Measurements from ENCODE around the gene COQ8A. TPM values are rescaled to one million over a fixed set of nuclear protein-coding genes. Genes with fewer than 3 reads are reported as not detected.

The COQ8A gene
- total RNA-seq, 2 donors from 2014 or later, result 116 to 134 TPM

- TF ChIP-seq CTCF (IDR thresholded peaks at IDR 0.05) (no peak), POLR2A (IDR thresholded peaks at IDR 0.05) (no peak)
- Histone ChIP-seq H3K27ac (peak overlapping the region in 3 of 4 donors; percentile 9 to 66 (median 48)), H3K4me3 (no peak overlapping the region), H3K36me3 (replicated peaks in 1 of 2; ENCODE audit: insufficient read depth in 1 of 2, low read depth in 2 of 2) (peaks cover 15 to 23% of the 10 kb centered on the region in 2 donors), H3K4me1 (peaks cover 44% of the 10 kb centered on the region), H3K27me3 (no peaks in the 10 kb centered on the region), H3K9me3 (no peaks in the 10 kb centered on the region)
- intact Hi-C loops (cut with DNase I), result no loop called here
- ATAC-seq (no peak), DNase-seq (peak in 1 of 4 donors; percentile 15)
- 84 to 89% methylated on average over 8 to 12 of the region's 12 CpGs for WGBS, 2 donors
Measured at GRCh38 chr1:226979517-226980121, 39.5 kb downstream of the COQ8A start.

DNA sequence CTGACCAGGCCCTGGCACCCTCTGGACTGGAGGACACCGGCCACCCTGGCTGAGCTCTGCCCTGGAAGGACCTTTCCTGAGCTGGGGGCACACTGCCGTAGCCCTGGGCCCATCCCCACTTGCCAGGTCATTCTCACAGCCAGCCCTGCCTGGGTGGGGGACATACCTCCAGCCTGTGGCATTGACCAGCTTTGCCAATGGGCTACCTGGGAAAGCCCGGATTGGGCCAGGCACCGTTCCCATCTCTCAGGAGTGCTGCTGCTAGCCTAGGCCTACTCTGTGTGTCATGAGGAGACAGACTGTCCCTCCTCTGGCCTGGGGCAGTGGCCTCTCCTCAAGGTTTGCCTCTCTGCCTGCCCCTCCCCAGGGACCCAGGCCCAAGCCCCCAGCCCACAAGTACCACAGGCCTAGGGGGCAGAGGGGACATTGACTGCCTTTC is 40.0 kb downstream of the COQ8A start:
- peak in 1 of 4 donors; percentile 17 for DNase-seq
- H3K36me3 ChIP-seq (replicated peaks in 1 of 2; ENCODE audit: insufficient read depth in 1 of 2, low read depth in 2 of 2), result peaks cover 17 to 26% of the 10 kb centered on the region in 2 donors
- H3K4me3 ChIP-seq, result no peak overlapping the region
- no peaks in the 10 kb centered on the region for H3K9me3 ChIP-seq
- H3K4me1 ChIP-seq, result peaks cover 39% of the 10 kb centered on the region
- no peaks in the 10 kb centered on the region for H3K27me3 ChIP-seq
- WGBS, 2 donors, result 84% methylated on average over 4 of the region's 4 CpGs; no CpG with 5 or more reads in 1 of the 2 donors
- no peak for TF ChIP-seq POLR2A (IDR thresholded peaks at IDR 0.05)
- no peak for TF ChIP-seq CTCF (IDR thresholded peaks at IDR 0.05)
- intact Hi-C loops (cut with DNase I), result no loop called here
- peak overlapping the region; percentile 9 to 66 (median 32) for H3K27ac ChIP-seq
- ATAC-seq, result no peak

GRCh38 chr1:226980565-226981385 is 40.7 kb downstream of the COQ8A start:
- Histone ChIP-seq H3K36me3 (replicated peaks in 1 of 2; ENCODE audit: insufficient read depth in 1 of 2, low read depth in 2 of 2) (peaks cover 22 to 27% of the 10 kb centered on the region in 2 donors), H3K27ac (peak overlapping the region; percentile 9 to 66 (median 32)), H3K27me3 (no peaks in the 10 kb centered on the region), H3K4me3 (no peak overlapping the region), H3K4me1 (peaks cover 33% of the 10 kb centered on the region), H3K9me3 (no peaks in the 10 kb centered on the region)
- TF ChIP-seq POLR2A (IDR thresholded peaks at IDR 0.05) (no peak), CTCF (IDR thresholded peaks at IDR 0.05) (no peak)
- 42 to 80% methylated on average over 15 to 23 of the region's 26 CpGs for WGBS, 2 donors
- DNase-seq, result peak; percentile 44 to 65 (median 56)
- peak; percentile 33 for ATAC-seq
- intact Hi-C loops (cut with DNase I), result no loop called here

GRCh38 chr1:226981386-226981817 is 41.3 kb downstream of the COQ8A start:
- Histone ChIP-seq H3K27ac (peak overlapping the region in 3 of 4 donors; percentile 15 to 66 (median 48)), H3K27me3 (no peaks in the 10 kb centered on the region), H3K36me3 (replicated peaks in 1 of 2; ENCODE audit: insufficient read depth in 1 of 2, low read depth in 2 of 2) (peaks cover 22 to 27% of the 10 kb centered on the region in 2 donors), H3K9me3 (no peaks in the 10 kb centered on the region), H3K4me3 (no peak overlapping the region), H3K4me1 (peaks cover 28% of the 10 kb centered on the region)
- 86 to 100% methylated on average over 1 to 12 of the region's 12 CpGs for WGBS, 2 donors
- ATAC-seq (no peak), DNase-seq (no peak)
- TF ChIP-seq POLR2A (IDR thresholded peaks at IDR 0.05) (no peak), CTCF (IDR thresholded peaks at IDR 0.05) (no peak)
- intact Hi-C loops (cut with DNase I), result no loop called here
